T follicular helper cell (primary cell): ENCODE results near the gene MALL.
"Not testable (repeated sequence)": the region's sequence is repeated elsewhere in the genome, so short reads cannot be mapped to it uniquely, and the experiment has no call there.

Source experiments
- DNase-seq: peaks from one replicate; pipeline ENCODE4 v3.0.0-alpha.2; 2020; ENCODE audit warnings: low read depth

MALL gene

DNA sequence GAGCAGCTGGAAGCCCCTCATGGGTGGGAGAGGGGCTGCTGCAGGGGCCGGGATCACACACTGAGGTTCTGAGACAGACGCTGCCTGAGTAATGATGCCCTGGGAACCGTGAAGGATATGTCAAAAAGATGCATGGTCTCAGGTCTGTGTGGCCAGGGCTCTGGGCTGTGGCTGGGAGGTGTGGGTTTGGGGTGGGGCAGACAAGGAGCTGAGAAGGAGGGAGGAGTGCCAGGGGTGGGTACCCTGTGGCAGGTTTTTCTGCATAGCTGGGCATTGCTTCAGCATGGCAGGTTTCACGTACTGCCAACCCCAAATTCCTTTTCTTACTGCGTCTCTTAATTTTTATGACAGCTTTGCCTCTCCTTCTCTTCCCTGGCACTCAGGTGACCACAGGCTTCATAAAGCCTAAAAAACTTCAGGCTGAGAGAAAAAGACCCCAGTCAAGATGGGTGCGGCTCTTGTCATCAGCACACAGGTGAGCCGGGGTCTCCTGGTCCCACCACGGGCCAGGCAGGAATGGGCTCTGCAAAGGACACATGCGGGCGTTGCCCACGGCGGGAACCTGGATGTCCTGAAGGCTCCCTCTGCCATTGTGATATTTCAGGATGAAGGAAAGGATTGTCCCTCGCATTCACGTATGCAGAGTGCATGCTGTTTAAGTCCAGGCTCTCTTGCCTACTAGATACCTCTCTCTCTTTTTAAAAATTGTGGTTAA is 18.0 kb downstream of the MALL start:
- DNase-seq = no peak

DNA sequence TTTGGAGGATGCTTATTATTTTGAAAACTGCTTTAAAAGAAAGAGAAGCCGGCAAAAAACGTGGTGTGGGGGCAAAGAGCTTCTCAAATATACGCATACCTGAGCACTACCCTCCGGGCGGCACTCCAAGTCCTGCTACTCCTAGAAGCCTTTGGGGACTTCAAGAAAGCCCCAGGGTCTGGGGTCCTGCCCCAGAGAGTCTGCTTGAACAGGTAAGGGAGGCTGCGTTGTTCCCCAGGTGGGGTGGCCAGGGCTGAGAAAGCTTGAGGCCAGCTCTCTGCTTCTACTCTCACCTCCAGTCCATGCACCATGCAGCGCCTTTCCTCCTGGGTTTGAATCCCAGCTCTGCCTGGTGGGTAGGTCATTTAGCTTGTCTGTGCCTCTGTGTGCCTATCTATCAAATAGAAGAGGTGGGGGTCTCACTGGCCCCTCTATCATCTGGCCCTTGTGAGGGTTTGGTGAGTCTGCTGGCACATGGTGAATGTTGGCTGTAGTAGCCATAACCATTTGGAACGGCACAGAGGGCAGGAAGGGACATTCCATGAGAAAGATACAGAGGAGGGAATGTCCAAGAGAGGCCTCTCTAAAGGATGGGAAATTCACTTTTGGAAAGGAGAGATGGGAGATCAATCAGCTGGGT is 19.5 kb downstream of the MALL start:
- DNase-seq = no peak

GRCh38 chr2:110094884-110095534 is 20.6 kb downstream of the MALL start:
- not testable (repeated sequence) for DNase-seq

DNA sequence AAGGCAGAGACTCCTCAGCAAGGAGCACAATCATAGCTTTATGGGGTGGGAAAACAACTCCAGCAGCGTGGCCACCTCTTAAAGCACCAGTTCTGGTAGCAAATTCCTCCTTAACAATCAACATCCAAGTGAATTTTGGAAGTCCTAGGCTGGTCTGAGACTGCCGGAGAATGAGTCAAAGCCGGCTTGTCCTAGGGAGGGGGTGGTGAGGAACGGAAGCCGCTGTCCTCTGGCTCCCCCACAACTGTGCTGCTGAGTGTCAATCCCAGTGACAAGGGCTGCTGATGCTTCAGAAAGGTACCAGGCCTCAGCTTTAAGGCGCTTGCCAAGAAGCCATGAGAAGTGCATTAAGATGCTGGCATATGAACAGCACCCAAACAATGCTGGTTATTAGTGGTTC is 21.7 kb downstream of the MALL start:
- not testable (repeated sequence) for DNase-seq

GRCh38 chr2:110090164-110090563 is 25.5 kb downstream of the MALL start:
- not testable (repeated sequence) for DNase-seq

- not testable (repeated sequence) for DNase-seq
These were observed 31.9 kb downstream of the MALL start for GRCh38 chr2:110083757-110084156.

GRCh38 chr2:110083162-110083561 is 32.5 kb downstream of the MALL start:
- not testable (repeated sequence) for DNase-seq

DNA sequence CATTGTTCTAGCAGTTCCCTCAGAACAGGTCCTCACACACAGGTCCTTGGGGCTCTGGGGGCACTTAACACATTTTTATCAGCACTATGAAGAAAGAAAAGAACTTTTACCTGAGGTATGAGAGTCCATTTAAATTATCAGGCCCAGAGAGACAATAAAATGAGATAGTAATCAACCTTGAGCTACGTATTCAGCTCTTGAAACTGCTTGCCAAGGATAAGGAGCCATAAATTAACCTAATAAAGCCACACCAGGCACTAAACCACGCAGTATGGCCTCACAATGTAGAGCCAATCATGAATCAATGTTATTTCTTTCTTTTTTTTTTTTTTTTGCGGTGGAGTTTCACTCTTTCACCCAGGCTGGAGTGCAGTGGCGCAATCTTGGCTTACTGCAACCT is 37.5 kb downstream of the MALL start:
- not testable (repeated sequence) for DNase-seq

- not testable (repeated sequence) for DNase-seq
These were observed 39.7 kb downstream of the MALL start for GRCh38 chr2:110075896-110076295.

- not testable (repeated sequence) for DNase-seq
These were observed 45.8 kb downstream of the MALL start for GRCh38 chr2:110069869-110070268.

GRCh38 chr2:110068153-110068552 is 47.5 kb downstream of the MALL start:
- not testable (repeated sequence) for DNase-seq

- DNase-seq = not testable (repeated sequence)
These were observed 53.3 kb downstream of the MALL start for GRCh38 chr2:110062332-110062731.

DNA sequence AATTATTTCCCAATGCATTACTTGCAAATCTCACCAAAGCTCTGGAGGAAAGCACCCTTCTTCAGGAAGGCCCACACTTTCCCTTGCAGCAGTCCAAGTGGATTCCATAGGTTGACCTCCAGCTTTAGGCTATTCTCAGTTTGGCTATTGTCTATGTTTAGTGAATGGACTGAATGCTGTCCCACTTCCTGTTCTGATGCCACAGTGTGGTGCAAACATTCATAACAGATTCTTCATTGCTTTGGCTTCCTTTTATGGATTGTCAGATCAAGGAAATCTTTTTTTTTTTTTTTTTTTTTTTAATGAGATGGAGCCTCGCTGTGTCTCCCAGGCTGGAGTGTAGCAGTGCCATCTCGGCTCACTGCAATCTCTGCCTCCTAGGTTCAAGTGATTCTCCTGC is 55.1 kb downstream of the MALL start:
- DNase-seq = not testable (repeated sequence)

- DNase-seq = not testable (repeated sequence)
These were observed 55.8 kb downstream of the MALL start for GRCh38 chr2:110059694-110060358.

GRCh38 chr2:110059009-110059693 is 56.5 kb downstream of the MALL start:
- not testable (repeated sequence) for DNase-seq

GRCh38 chr2:110058034-110058433 is 57.6 kb downstream of the MALL start:
- not testable (repeated sequence) for DNase-seq

DNA sequence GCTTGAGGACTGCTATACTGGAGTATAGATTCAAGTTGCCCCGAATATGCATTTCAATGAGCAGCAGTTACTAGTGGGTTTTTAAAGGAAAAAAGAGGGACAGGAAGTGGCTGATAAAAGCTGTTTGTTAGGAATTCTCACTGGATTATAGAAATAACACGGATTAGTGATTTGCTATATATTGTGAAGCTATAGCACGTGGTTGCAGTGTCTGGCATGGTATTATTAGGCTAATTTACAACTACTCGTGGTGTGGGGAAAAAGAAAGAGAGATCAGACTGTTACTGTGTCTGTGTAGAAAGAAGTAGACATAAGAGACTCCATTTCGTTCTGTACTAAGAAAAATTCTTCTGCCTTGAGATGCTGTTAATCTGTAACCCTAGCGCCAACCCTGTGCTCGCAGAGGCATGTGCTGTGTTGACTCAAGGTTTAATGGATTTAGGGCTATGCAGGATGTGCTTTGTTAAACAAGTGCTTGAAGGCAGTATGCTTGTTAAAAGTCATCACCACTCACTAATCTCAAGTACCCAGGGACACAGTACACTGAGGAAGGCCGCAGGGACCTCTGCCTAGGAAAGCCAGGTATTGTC is 59.7 kb downstream of the MALL start:
- not testable (repeated sequence) for DNase-seq

DNA sequence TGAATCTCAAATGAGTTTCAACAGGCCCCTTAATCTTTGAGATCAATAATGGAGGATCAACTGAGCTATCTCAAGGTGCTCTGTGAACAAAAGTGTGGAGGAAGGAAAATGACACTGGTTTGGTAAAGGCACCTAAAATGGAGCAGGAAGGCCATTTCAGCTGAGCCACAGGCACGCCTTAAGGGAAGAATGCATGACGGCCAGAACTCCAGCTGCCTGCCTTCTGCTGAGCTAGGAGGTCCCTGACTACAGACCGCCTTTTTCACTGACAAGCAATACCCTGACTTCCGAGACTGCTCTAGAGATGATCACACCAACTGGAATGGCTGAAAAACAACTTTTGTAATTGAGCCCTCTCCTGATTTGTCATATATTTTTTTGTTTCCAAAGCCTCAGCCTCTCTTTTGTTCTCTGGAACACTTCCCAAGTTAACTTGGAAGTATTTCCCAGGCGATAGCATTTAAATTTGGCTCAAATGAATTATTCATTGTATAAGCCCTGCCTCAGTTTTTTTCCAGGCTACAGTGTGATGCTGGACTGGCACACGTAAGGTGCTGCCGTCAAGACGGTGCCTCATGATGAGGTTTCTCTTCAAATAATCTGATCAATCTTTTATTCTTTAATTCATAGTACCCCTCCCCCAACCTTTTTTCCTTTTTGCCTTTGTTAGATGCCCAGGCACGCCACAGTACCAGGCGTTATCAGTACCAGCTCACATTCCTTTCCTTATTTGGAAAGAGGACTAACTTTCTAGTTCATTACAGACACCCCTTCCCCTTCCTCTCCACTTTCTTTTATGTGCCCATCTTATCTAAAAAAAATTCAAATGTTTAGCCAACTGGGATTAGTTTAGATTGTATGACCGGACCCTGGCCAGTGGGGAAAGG is 60.9 kb downstream of the MALL start:
- DNase-seq = not testable (repeated sequence)

DNA sequence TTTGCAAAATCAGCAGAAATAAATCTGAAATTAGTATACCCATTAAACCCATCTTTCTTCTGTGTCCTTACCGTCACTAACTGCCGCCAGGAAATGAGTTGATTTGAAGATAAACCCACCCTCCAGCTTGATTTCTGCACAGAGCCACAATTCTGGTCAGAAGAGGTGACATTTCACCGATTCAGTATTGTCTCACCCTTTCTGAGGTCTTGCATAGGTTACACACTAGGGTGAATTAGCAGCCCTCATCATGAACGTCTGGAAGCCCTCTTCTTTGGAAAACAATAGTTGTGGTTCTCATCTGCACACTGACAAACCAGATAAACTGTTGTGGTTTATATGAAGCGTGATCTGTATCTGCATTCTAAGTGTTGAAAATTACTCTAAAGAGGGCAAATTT is 61.9 kb downstream of the MALL start:
- not testable (repeated sequence) for DNase-seq

- not testable (repeated sequence) for DNase-seq
These were observed 63.5 kb downstream of the MALL start for GRCh38 chr2:110052166-110052565.
